Keratinocyte (primary cell): ENCODE data around the gene PDX1. TPM values are rescaled to one million over a fixed set of nuclear protein-coding genes. Genes with fewer than 3 reads are reported as not detected.
A peak's percentile ranks its signal among the peaks of the same experiment; 100 is the strongest.

Experiments
- DNase-seq: peaks from one replicate; pipeline ENCODE4 v3.0.0-alpha.2; 2011; ENCODE audit warnings: low read depth, missing footprints, low spot score
- FAIRE-seq: peaks from 2 replicates; lab custom pipeline; 2011; peaks lifted over from hg19 to GRCh38; lab: Jason Lieb, UNC
- H2AFZ ChIP-seq: 2 replicates; pipeline ENCODE4 v1.6.0; 2012; ENCODE audit warnings: low read length, control low read depth, inconsistent platforms; ENCODE audit not compliant: control insufficient read depth
- H3K27ac ChIP-seq: 2 replicates; pipeline ENCODE4 v1.5.1; 2011; ENCODE audit warnings: low read length; ENCODE audit not compliant: control insufficient read depth, insufficient read depth
- H3K27me3 ChIP-seq: 3 replicates; pipeline ENCODE4 v1.6.0; 2011; ENCODE audit warnings: low read length; ENCODE audit not compliant: control insufficient read depth, insufficient read depth; ENCODE audit errors: extremely low read depth
- H3K36me3 ChIP-seq, 2 experiments: 2 replicates in 1 of 2; 3 replicates in 1 of 2; pipeline ENCODE4 v1.5.1; 2011; ENCODE audit warnings: low read length in 2 of 2, mild to moderate bottlenecking in 1 of 2; ENCODE audit not compliant: control insufficient read depth in 2 of 2, insufficient read depth in 2 of 2; ENCODE audit errors: extremely low read depth in 1 of 2
- H3K4me1 ChIP-seq: 3 replicates; pipeline ENCODE4 v1.5.1; 2011; ENCODE audit warnings: low read length; ENCODE audit not compliant: control insufficient read depth, insufficient read depth; ENCODE audit errors: extremely low read depth
- H3K4me2 ChIP-seq: 3 replicates; pipeline ENCODE4 v1.6.0; 2011; ENCODE audit warnings: low read depth, low read length; ENCODE audit not compliant: control insufficient read depth, insufficient read depth; ENCODE audit errors: extremely low read depth
- H3K4me3 ChIP-seq, 3 experiments: fragments of 200-600 bp in 1 of 3; sonication (generic) in 1 of 3; 2 replicates in 2 of 3; 3 replicates in 1 of 3; pipeline ENCODE4 v1.5.1; 2011 to 2016; ENCODE audit warnings: low read length in 3 of 3, mild to moderate bottlenecking in 3 of 3, control low read depth in 2 of 3, inconsistent platforms in 1 of 3, low read depth in 1 of 3, mixed read lengths in 1 of 3, mixed run types in 1 of 3, moderate library complexity in 1 of 3; ENCODE audit not compliant: control insufficient read depth in 2 of 3, insufficient read depth in 2 of 3; ENCODE audit errors: extremely low read depth in 1 of 3
- H3K79me2 ChIP-seq: 2 replicates; pipeline ENCODE4 v1.6.0; 2012; ENCODE audit warnings: low read length; ENCODE audit not compliant: control insufficient read depth, insufficient read depth
- H3K9ac ChIP-seq: 3 replicates; pipeline ENCODE4 v1.6.0; 2011; ENCODE audit warnings: low read length; ENCODE audit not compliant: control insufficient read depth, insufficient read depth; ENCODE audit errors: extremely low read depth
- H3K9me1 ChIP-seq: 3 replicates; pipeline ENCODE4 v1.6.0; 2011; ENCODE audit warnings: low read length; ENCODE audit not compliant: control insufficient read depth, insufficient read depth; ENCODE audit errors: extremely low read depth
- H3K9me3 ChIP-seq: 2 replicates; pipeline ENCODE4 v1.5.1; 2012; ENCODE audit warnings: low read depth, low read length; ENCODE audit not compliant: control insufficient read depth
- H4K20me1 ChIP-seq: 3 replicates; pipeline ENCODE4 v1.6.0; 2011; ENCODE audit warnings: low read length; ENCODE audit not compliant: control insufficient read depth, insufficient read depth; ENCODE audit errors: extremely low read depth
- CTCF ChIP-seq, 3 experiments: IDR thresholded peaks in 1 of 3; conservative IDR thresholded peaks in 1 of 3; optimal IDR thresholded peaks in 1 of 3; 2 replicates in 2 of 3; 3 replicates in 1 of 3; pipeline versions ENCODE3 to v1.5.1; 2011; ENCODE audit warnings: low read length in 3 of 3, mild to moderate bottlenecking in 3 of 3, moderate library complexity in 2 of 3, control low read depth in 1 of 3, inconsistent platforms in 1 of 3; ENCODE audit not compliant: insufficient read depth in 2 of 3; ENCODE audit errors: extremely low read depth in 1 of 3
- EZH2 ChIP-seq: IDR thresholded peaks from one replicate; pipeline ENCODE4 v1.6.1; 2012; ENCODE audit warnings: inconsistent platforms, mild to moderate bottlenecking, low read length, moderate library complexity
- dilution Hi-C: fragments of 300-500 bp; cut with MboI; formaldehyde crosslinking; loops from one replicate; pipeline ENCODE4 v1.7.0; 2020; ENCODE audit warnings: low sequenced_read_pairs; ENCODE audit not compliant: extremely low pct_ligation_motif_present
- polyA plus RNA-seq, 5 experiments: library from polyadenylated mRNA; depleted of rRNA in 3 of 5; stranded (reverse) in 3 of 5; stranded (forward) in 1 of 5; unstranded in 1 of 5; fragments of >200 nt; gene quantifications; 1 replicate in 1 of 5; 2 replicates in 3 of 5; 3 replicates in 1 of 5; pipeline versions ENCODE4 v1.2.1 to v1.2.3, GENCODE V29; 2011 to 2012; ENCODE audit warnings: missing spikeins in 2 of 5, low read depth in 1 of 5, low replicate concordance in 1 of 5

Gene PDX1
- polyA plus RNA-seq, 1 donor (not counting 4 experiments of a cell fraction or from before 2014, with no cell fraction given): not detected

- DNase-seq (no peak), FAIRE-seq (no peak)
- no peaks in the 10 kb centered on the region for H3K79me2 ChIP-seq
- no peak overlapping the region for H3K4me3 ChIP-seq
- no peaks in the 10 kb centered on the region for H3K36me3 ChIP-seq
- no peaks in the 10 kb centered on the region for H3K9me3 ChIP-seq
- H3K27ac ChIP-seq: no peak overlapping the region
- H3K9ac ChIP-seq: no peak overlapping the region
- dilution Hi-C loops: loop anchor here (25.0 kb wide), 1 partner anchor 125 kb away; no protein-coding TSS in a partner anchor
- H3K4me2 ChIP-seq: no peak overlapping the region
- no peak overlapping the region for H2AFZ ChIP-seq
- H3K27me3 ChIP-seq: peaks cover 69% of the 10 kb centered on the region
- H4K20me1 ChIP-seq: no peaks in the 10 kb centered on the region
- H3K9me1 ChIP-seq: no peaks in the 10 kb centered on the region
- peaks cover 3% of the 10 kb centered on the region for H3K4me1 ChIP-seq
- TF ChIP-seq CTCF (optimal IDR thresholded peaks at IDR 0.05 in 1 of 3, IDR thresholded peaks at IDR 0.05 in 1 of 3, conservative IDR thresholded peaks at IDR 0.05 in 1 of 3; ENCODE audit: extremely low read depth in 1 of 3, insufficient read depth in 2 of 3, low read length in 3 of 3): no peak
- peak; percentile 53 for TF ChIP-seq EZH2
Measured at GRCh38 chr13:27962128-27962841, 42.5 kb downstream of the PDX1 start.

- Histone ChIP-seq H3K9me1 (no peaks in the 10 kb centered on the region), H3K27me3 (peaks cover 76% of the 10 kb centered on the region), H3K4me3 (no peak overlapping the region), H3K79me2 (no peaks in the 10 kb centered on the region), H3K27ac (no peak overlapping the region), H3K9me3 (no peaks in the 10 kb centered on the region), H3K36me3 (no peaks in the 10 kb centered on the region), H3K9ac (no peak overlapping the region), H3K4me1 (peaks cover 3% of the 10 kb centered on the region), H2AFZ (no peak overlapping the region), H3K4me2 (no peak overlapping the region), H4K20me1 (no peaks in the 10 kb centered on the region)
- dilution Hi-C loops: loop anchor here (25.0 kb wide), 1 partner anchor 126 kb away; no protein-coding TSS in a partner anchor
- FAIRE-seq: no peak
- TF ChIP-seq EZH2: no peak
- no peak for DNase-seq
Measured at GRCh38 chr13:27962982-27963381, 43.2 kb downstream of the PDX1 start.
